Activated CD8-positive, alpha-beta memory T cell treated with anti-CD3 and anti-CD28 coated beads, Interleukin-2, amount 50 U/mL, for 24 hours (primary cell): Measurements from ENCODE around the gene SMAD4.
"Not testable (repeated sequence)": the region's sequence is repeated elsewhere in the genome, so short reads cannot be mapped to it uniquely, and the experiment has no call there.

ENCODE experiments used
- DNase-seq: peaks from one replicate; pipeline ENCODE4 v3.0.0-alpha.2; 2020; ENCODE audit errors: extremely low read depth

SMAD4 gene

GRCh38 chr18:51070545-51070944 lies 40.5 kb downstream of the SMAD4 start:
- DNase-seq, result no peak

- no peak for DNase-seq
Observed at GRCh38 chr18:51072586-51073313, 42.7 kb downstream of the SMAD4 start.

GRCh38 chr18:51074605-51075004 lies 44.6 kb downstream of the SMAD4 start:
- DNase-seq, result no peak

- DNase-seq, result no peak
Observed at GRCh38 chr18:51076503-51076902, 46.5 kb downstream of the SMAD4 start.

- DNase-seq, result no peak
Observed at GRCh38 chr18:51077217-51077616, 47.2 kb downstream of the SMAD4 start.

- no peak for DNase-seq
Observed at GRCh38 chr18:51078026-51078425, 48.0 kb downstream of the SMAD4 start.

GRCh38 chr18:51082571-51083267 lies 52.7 kb downstream of the SMAD4 start:
- no peak for DNase-seq

GRCh38 chr18:51083398-51083797 lies 53.4 kb downstream of the SMAD4 start:
- DNase-seq, result no peak

GRCh38 chr18:51088410-51088809 lies 58.4 kb downstream of the SMAD4 start:
- DNase-seq, result no peak

- DNase-seq, result no peak
Observed at GRCh38 chr18:51089691-51090090, 59.7 kb downstream of the SMAD4 start.

GRCh38 chr18:51091270-51091669 lies 61.3 kb downstream of the SMAD4 start:
- no peak for DNase-seq

- DNase-seq, result no peak
Observed at GRCh38 chr18:51092117-51092516, 62.1 kb downstream of the SMAD4 start.

- not testable (repeated sequence) for DNase-seq
Observed at GRCh38 chr18:51092967-51093366, 63.0 kb downstream of the SMAD4 start.

GRCh38 chr18:51097021-51097822 lies 67.2 kb downstream of the SMAD4 start:
- DNase-seq, result no peak

- no peak for DNase-seq
Observed at GRCh38 chr18:51098082-51098481, 68.1 kb downstream of the SMAD4 start.

GRCh38 chr18:51098513-51098912 lies 68.5 kb downstream of the SMAD4 start:
- DNase-seq, result no peak

GRCh38 chr18:51100385-51101120 lies 70.5 kb downstream of the SMAD4 start:
- DNase-seq, result no peak

GRCh38 chr18:51107082-51107481 lies 77.1 kb downstream of the SMAD4 start:
- DNase-seq, result no peak

GRCh38 chr18:51107598-51108305 lies 77.7 kb downstream of the SMAD4 start:
- no peak for DNase-seq

- no peak for DNase-seq
Observed at GRCh38 chr18:51108330-51108729, 78.3 kb downstream of the SMAD4 start.

GRCh38 chr18:51110073-51110797 lies 80.2 kb downstream of the SMAD4 start:
- peak; percentile 26 for DNase-seq
